Epidermal melanocyte (primary cell): Measurements from ENCODE around the gene AIF1.

Experiments used
- DNase-seq: peaks from one replicate; pipeline ENCODE4 v3.0.0; 2011; ENCODE audit warnings: low spot score; ENCODE audit not compliant: insufficient read length

Gene AIF1

GRCh38 chr6:31620586-31621319, 5.7 kb downstream of the AIF1 start, which contains the start of gene PRRC2A:
PRRC2A (plus strand) TSS chr6:31620715; CDS start chr6:31622790, 2,075 bp downstream.
- DNase-seq = peak; percentile 50

GRCh38 chr6:31621320-31621939, 6.4 kb downstream of the AIF1 start:
- no peak for DNase-seq

GRCh38 chr6:31621991-31622390, 7.0 kb downstream of the AIF1 start:
- DNase-seq = no peak

GRCh38 chr6:31622684-31623091, 7.7 kb downstream of the AIF1 start:
- no peak for DNase-seq

- DNase-seq = no peak
Observed at GRCh38 chr6:31624070-31624469, 9.0 kb downstream of the AIF1 start.

- DNase-seq = no peak
Observed at GRCh38 chr6:31626952-31627351, 11.9 kb downstream of the AIF1 start.

GRCh38 chr6:31627690-31628287, 12.8 kb downstream of the AIF1 start:
- DNase-seq = no peak

GRCh38 chr6:31629014-31629413, 14.0 kb downstream of the AIF1 start:
- DNase-seq = no peak

GRCh38 chr6:31630177-31630934, 15.3 kb downstream of the AIF1 start:
- DNase-seq = no peak

- DNase-seq = no peak
Observed at GRCh38 chr6:31631209-31631608, 16.2 kb downstream of the AIF1 start.

GRCh38 chr6:31631681-31632278, 16.7 kb downstream of the AIF1 start:
- DNase-seq = no peak

- no peak for DNase-seq
Observed at GRCh38 chr6:31632279-31632946, 17.4 kb downstream of the AIF1 start.

- no peak for DNase-seq
Observed at GRCh38 chr6:31633447-31633846, 18.4 kb downstream of the AIF1 start.

- DNase-seq = no peak
Observed at GRCh38 chr6:31634131-31634530, 19.1 kb downstream of the AIF1 start.

- no peak for DNase-seq
Observed at GRCh38 chr6:31634969-31635575, 20.0 kb downstream of the AIF1 start.

GRCh38 chr6:31636698-31637596, 21.9 kb downstream of the AIF1 start:
- DNase-seq = no peak

GRCh38 chr6:31639043-31639442, 24.0 kb downstream of the AIF1 start:
- DNase-seq = no peak

GRCh38 chr6:31639449-31639861, 24.4 kb downstream of the AIF1 start:
- no peak for DNase-seq

- no peak for DNase-seq
Observed at GRCh38 chr6:31640612-31641011, 25.6 kb downstream of the AIF1 start.
